Activated T-cell treated with anti-CD3 and anti-CD28 coated beads for 48 hours (primary cell): ENCODE results near the gene GPR25.

Source experiments
- DNase-seq: peaks from one replicate; pipeline ENCODE4 v3.0.0-alpha.2; 2020; ENCODE audit warnings: low read depth

The GPR25 gene

DNA sequence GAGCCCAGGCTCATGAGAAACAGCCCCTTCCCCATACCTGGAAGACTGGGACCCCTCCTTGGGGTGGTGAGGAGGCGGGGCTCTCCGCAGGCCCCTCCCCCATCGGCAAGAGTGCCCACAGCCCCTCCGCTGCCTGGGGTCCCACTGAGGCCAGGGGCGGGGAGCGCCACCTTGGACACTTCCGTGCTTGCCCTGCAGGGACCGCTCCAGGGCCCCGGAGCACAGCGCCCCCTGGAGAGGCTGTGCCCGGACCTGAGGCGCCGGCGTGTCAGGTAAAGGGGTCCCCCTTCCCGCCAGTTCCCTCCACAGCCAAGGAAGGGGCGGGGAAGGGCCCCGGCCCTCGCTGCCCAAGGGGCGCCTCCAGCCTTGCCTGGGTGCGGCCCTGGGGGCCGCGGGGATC, 43.4 kb downstream of the GPR25 start:
- no peak for DNase-seq

DNA sequence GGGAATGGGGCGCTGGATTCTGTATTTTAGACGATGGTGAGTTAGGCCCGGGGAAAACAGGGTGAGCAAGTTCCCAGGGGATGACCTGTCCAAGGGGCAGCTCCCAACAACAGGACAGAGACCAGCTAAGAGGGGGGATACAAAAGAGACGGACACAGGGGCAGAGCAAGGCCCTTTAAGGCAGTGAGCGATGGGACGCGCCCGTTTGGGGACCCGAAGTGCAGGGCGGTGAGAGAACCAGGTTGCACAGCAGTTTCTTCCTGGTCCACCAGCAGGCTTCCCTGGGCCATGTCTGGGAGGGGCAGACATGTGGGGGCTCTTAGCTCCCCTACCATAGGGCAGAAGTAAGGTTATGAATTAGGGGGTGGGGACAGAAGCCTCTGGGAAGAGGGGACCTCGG, 43.9 kb downstream of the GPR25 start:
- no peak for DNase-seq

DNA sequence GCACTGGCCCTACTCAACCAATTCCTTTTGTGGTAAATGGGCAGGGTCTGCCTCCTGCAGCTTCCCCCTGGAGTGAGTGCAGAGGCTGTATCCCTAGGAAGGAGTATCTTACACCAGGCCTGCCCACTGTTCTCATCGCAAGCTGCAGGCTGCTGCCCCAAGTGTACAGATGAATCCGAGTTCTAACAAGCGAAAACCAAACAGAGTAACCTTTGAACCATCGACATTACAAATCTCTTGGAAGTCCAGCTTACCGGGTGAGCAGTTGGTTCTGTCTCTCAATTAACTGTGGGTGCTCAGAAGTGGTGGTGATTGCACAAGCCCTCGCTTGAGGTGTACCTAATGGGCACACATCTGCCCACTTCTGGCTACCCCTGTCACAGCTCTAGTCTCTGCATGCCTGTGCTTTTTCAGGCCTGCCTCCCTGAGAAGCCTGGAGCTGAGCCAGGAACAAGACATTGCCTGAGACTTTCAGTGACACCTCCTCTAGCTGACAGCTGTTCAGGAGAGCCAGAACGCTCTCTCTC, 44.6 kb downstream of the GPR25 start:
- DNase-seq = no peak

DNA sequence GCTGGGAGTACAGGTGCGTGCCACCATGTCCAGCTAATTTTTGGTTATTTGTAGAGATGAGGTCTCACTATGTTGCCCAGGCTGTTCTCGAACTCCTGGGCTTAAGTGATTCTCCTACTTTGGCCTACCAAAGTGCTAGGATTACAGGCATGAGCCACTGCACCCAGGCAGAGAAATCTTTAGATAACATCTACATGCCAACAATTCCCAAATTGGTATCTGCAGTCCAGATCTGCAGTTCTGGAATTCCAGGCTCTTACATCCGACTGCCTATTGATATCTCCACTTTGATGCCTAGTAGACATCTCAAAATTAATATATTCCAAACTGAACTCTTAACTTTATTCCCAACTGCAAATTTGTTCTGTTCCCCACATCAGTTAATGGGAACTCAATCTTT, 45.2 kb downstream of the GPR25 start:
- no peak for DNase-seq

DNA sequence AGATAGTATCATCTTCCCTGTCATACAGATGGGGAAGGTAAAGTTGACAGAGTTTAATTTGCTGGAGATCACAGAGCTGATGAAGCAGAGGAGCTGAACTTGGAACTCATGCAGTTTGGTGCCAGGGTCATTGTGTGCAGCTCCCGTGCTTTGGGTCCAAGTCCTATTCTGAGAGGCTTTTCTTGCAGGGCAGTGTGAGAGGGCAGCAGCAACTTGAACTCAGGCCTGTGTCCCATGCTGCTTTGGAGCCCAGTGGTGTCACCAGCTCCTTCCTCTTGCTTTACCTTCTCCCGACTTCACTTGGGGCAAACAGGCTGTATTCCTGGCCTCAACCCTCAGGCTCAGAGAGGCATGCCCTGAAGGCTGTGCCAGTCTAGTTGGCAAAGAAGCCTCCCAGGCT, 46.6 kb downstream of the GPR25 start:
- DNase-seq = no peak

DNA sequence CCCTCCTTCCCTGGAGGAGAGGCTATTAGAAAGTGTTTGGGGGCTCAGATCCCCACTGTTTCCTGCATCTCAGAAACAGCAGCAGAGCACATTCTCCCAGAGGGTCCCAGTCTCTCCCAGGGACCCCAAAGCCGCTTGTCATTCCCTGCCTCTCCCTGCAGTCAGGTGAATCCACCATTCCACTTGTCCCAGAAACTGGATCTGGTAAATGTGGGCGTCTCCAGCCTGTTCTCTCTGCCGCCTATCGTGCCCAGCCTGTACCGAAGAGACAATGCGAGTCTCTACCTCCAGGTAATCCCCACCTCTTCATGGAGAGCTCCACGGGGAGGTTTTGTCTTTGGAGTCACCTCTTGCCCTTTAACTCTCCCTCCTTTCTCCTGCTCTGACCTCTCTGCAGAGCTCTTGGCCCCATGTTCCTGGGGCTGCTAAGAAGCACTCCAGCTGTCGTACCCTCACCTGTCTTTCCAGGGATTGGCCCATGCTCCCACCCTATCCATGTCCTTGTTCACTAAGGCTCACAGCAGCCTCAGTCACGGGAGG, 48.9 kb downstream of the GPR25 start:
- no peak for DNase-seq

DNA sequence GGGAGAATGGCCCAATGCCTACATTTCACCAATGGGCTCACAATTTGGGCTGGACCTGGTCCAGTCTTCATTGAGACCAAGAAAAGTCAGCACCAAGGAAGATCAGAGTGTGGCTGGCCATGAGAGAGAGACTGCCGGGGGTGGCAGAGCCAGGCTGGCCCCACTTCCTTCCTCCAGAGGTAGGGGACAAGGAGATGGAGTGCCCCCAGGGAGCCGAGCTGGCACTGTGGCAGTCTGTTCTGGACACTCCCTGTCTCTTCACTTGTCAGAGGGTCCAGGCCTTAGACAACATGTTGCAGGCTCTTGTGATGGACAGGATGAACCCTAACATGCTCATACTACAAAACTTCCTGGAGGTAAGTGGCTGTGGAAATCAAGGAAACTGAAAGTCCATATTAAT, 49.6 kb downstream of the GPR25 start:
- DNase-seq = no peak

DNA sequence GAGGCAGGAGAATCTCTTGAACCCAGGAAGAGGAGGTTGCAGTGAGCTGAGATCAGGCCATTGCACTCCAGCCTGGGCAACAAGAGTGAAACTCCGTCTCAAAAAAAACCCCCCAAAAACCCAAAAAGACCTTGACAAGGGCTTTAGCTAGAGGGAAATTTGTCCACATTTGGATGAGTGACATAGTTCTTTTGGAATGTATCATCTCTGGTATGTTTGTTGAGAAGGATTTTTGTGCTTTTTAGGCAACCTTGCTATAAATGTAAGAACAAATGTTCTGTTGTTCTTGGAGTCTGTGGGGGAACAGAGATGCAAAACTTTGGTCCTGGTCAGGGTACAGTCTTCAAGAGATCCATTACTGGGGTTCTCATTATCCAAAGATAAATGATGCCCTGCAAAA, 50.8 kb downstream of the GPR25 start:
- DNase-seq = no peak
